ENCODE data around the gene BRSK2.

Gene BRSK2

GRCh38 chr11:1459764-1460395 lies 70.1 kb downstream of the BRSK2 start:
- Mint-ChIP-seq H3K9me3 (no peaks in the 10 kb centered on the region), H3K4me3 (no peak overlapping the region), H3K4me1 (peaks cover 7% of the 10 kb centered on the region), H3K27me3 (no peaks in the 10 kb centered on the region), H3K27ac (peak overlapping the region in 1 of 2 donors; percentile 59)
- no peak for ATAC-seq
- DNase-seq, result no peak

GRCh38 chr11:1460396-1460985 lies 70.8 kb downstream of the BRSK2 start:
- Mint-ChIP-seq H3K9me3 (no peaks in the 10 kb centered on the region), H3K27ac (peak overlapping the region in 1 of 2 donors; percentile 59), H3K27me3 (no peaks in the 10 kb centered on the region), H3K4me3 (no peak overlapping the region), H3K4me1 (peaks cover 5% of the 10 kb centered on the region)
- no peak for DNase-seq
- no peak for ATAC-seq

GRCh38 chr11:1460986-1461825 lies 71.5 kb downstream of the BRSK2 start:
- H3K9me3 Mint-ChIP-seq, result no peaks in the 10 kb centered on the region
- no peak overlapping the region for H3K4me3 Mint-ChIP-seq
- no peaks in the 10 kb centered on the region for H3K4me1 Mint-ChIP-seq
- H3K27me3 Mint-ChIP-seq, result no peaks in the 10 kb centered on the region
- H3K27ac Mint-ChIP-seq, result no peak overlapping the region
- DNase-seq (no peak), ATAC-seq (no peak)

GRCh38 chr11:1461826-1462697 lies 72.3 kb downstream of the BRSK2 start:
- no peak overlapping the region for H3K27ac Mint-ChIP-seq
- H3K27me3 Mint-ChIP-seq, result no peaks in the 10 kb centered on the region
- ATAC-seq, result peak; percentile 18

GRCh38 chr11:1462698-1462975 lies 72.9 kb downstream of the BRSK2 start:
- H3K9me3 Mint-ChIP-seq, result no peaks in the 10 kb centered on the region
- no peaks in the 10 kb centered on the region for H3K27me3 Mint-ChIP-seq
- H3K27ac Mint-ChIP-seq, result no peak overlapping the region
- no peak for DNase-seq
- ATAC-seq, result no peak
- no peaks in the 10 kb centered on the region for H3K4me1 Mint-ChIP-seq
- H3K4me3 Mint-ChIP-seq, result no peak overlapping the region

More at GRCh38 chr11:1461826-1462697, 72.3 kb downstream of the BRSK2 start:
- H3K9me3 Mint-ChIP-seq, result no peaks in the 10 kb centered on the region
- H3K4me1 Mint-ChIP-seq, result no peaks in the 10 kb centered on the region
- no peak overlapping the region for H3K4me3 Mint-ChIP-seq
- DNase-seq, result no peak

GRCh38 chr11:1463056-1463455 lies 73.3 kb downstream of the BRSK2 start:
- no peak overlapping the region for H3K4me3 Mint-ChIP-seq
- ATAC-seq, result no peak

GRCh38 chr11:1466784-1467183 lies 77.0 kb downstream of the BRSK2 start:
- DNase-seq (no peak), ATAC-seq (no peak)
- Mint-ChIP-seq H3K27ac (no peak overlapping the region), H3K27me3 (no peaks in the 10 kb centered on the region), H3K4me1 (no peaks in the 10 kb centered on the region), H3K9me3 (no peaks in the 10 kb centered on the region), H3K4me3 (no peak overlapping the region)

More at GRCh38 chr11:1463056-1463455, 73.3 kb downstream of the BRSK2 start:
- Mint-ChIP-seq H3K27ac (no peak overlapping the region), H3K4me1 (no peaks in the 10 kb centered on the region), H3K27me3 (no peaks in the 10 kb centered on the region), H3K9me3 (no peaks in the 10 kb centered on the region)
- DNase-seq, result no peak

- DNase-seq (no peak), ATAC-seq (no peak)
- Mint-ChIP-seq H3K27me3 (no peaks in the 10 kb centered on the region), H3K9me3 (no peaks in the 10 kb centered on the region), H3K4me3 (no peak overlapping the region), H3K27ac (no peak overlapping the region), H3K4me1 (no peaks in the 10 kb centered on the region)
Measured at GRCh38 chr11:1467270-1467669, 77.5 kb downstream of the BRSK2 start.

- H3K4me3 Mint-ChIP-seq, result no peak overlapping the region
- H3K27me3 Mint-ChIP-seq, result no peaks in the 10 kb centered on the region
- DNase-seq (no peak), ATAC-seq (no peak)
- H3K4me1 Mint-ChIP-seq, result no peaks in the 10 kb centered on the region
- H3K27ac Mint-ChIP-seq, result peak overlapping the region in 1 of 2 donors; percentile 69
- no peaks in the 10 kb centered on the region for H3K9me3 Mint-ChIP-seq
Measured at GRCh38 chr11:1468002-1468401, 78.3 kb downstream of the BRSK2 start.

- Mint-ChIP-seq H3K4me1 (no peaks in the 10 kb centered on the region), H3K9me3 (no peaks in the 10 kb centered on the region), H3K27ac (peak overlapping the region in 1 of 2 donors; percentile 93), H3K4me3 (no peak overlapping the region), H3K27me3 (no peaks in the 10 kb centered on the region)
- DNase-seq (no peak), ATAC-seq (no peak)
Measured at GRCh38 chr11:1468473-1469066, 78.8 kb downstream of the BRSK2 start.

- Mint-ChIP-seq H3K9me3 (no peaks in the 10 kb centered on the region), H3K27ac (no peak overlapping the region), H3K27me3 (no peaks in the 10 kb centered on the region), H3K4me1 (no peaks in the 10 kb centered on the region), H3K4me3 (no peak overlapping the region)
- DNase-seq (no peak), ATAC-seq (no peak)
Measured at GRCh38 chr11:1469287-1469910, 79.7 kb downstream of the BRSK2 start.

GRCh38 chr11:1469911-1470680 lies 80.4 kb downstream of the BRSK2 start:
- DNase-seq, result no peak
- H3K27me3 Mint-ChIP-seq, result no peaks in the 10 kb centered on the region
- no peak overlapping the region for H3K27ac Mint-ChIP-seq
- H3K4me3 Mint-ChIP-seq, result no peak overlapping the region
- ATAC-seq, result no peak
- H3K4me1 Mint-ChIP-seq, result no peaks in the 10 kb centered on the region
- H3K9me3 Mint-ChIP-seq, result no peaks in the 10 kb centered on the region

- ATAC-seq (no peak), DNase-seq (no peak)
- H3K27ac Mint-ChIP-seq, result no peak overlapping the region
- no peaks in the 10 kb centered on the region for H3K4me1 Mint-ChIP-seq
- H3K4me3 Mint-ChIP-seq, result no peak overlapping the region
- H3K27me3 Mint-ChIP-seq, result no peaks in the 10 kb centered on the region
- H3K9me3 Mint-ChIP-seq, result no peaks in the 10 kb centered on the region
Measured at GRCh38 chr11:1470681-1471611, 81.2 kb downstream of the BRSK2 start.

Measured in stimulated activated naive CD8-positive, alpha-beta T cell treated with anti-CD3 and anti-CD28 coated beads, Interleukin-15, amount 100 ng/mL, for 72 hours (primary cell).